PC-3 (cell line): ENCODE data around the gene NLRC4. TPM values are rescaled to one million over a fixed set of nuclear protein-coding genes. Genes with fewer than 3 reads are reported as not detected.

ENCODE experiments used
- ATAC-seq: fragments of 200-7000 bp; cut with Tn5 transposase; 2 replicates; pipeline ENCODE4 v1.9.1; 2020; ENCODE audit warnings: mild to moderate bottlenecking, moderate library complexity
- BruUV-seq: library from RNA; stranded (reverse); fragments of 400-500 nt; replicated peaks from 2 replicates; lab custom pipeline; 2021; lab: Mats Ljungman, UMichigan
- CTCF ChIA-PET: fragments of 300-600 bp; sonication (Branson Sonifier 250); formaldehyde crosslinking; loops from one replicate; lab custom pipeline; 2022; ENCODE audit warnings: antibody characterized with exemption; lab: Charles Lee
- POLR2A ChIA-PET: fragments of 300-600 bp; sonication (Branson Sonifier 250); formaldehyde crosslinking; loops from one replicate; lab custom pipeline; 2022; ENCODE audit warnings: antibody characterized with exemption; ENCODE audit not compliant: unreplicated experiment; lab: Charles Lee
- DNase-seq: peaks from one replicate; pipeline ENCODE4 v3.0.0-alpha.2; 2015
- H2AFZ ChIP-seq: fragments of 300-600 bp; sonication (generic); 2 replicates; pipeline ENCODE4 v1.6.0; 2016; ENCODE audit warnings: antibody characterized with exemption, low read length
- H3F3A ChIP-seq: fragments of 300-600 bp; sonication (generic); one replicate; pipeline ENCODE4 v1.6.0; 2017; ENCODE audit warnings: antibody characterized with exemption, low read length, control low read depth, mild to moderate bottlenecking; ENCODE audit not compliant: unreplicated experiment
- H3K27ac ChIP-seq: fragments of 300-600 bp; sonication (generic); 2 replicates; pipeline ENCODE4 v1.5.1; 2016; ENCODE audit warnings: mild to moderate bottlenecking, low read length
- H3K27me3 ChIP-seq: fragments of 300-600 bp; sonication (generic); 2 replicates; pipeline ENCODE4 v1.6.1; 2016; ENCODE audit warnings: low read length, mixed read lengths
- H3K36me3 ChIP-seq: fragments of 300-600 bp; sonication (generic); 2 replicates; pipeline ENCODE4 v1.6.1; 2016; ENCODE audit warnings: low read depth, mixed run types, low read length, mixed read lengths
- H3K4me1 ChIP-seq: fragments of 300-600 bp; sonication (generic); 2 replicates; pipeline ENCODE4 v1.5.1; 2016; ENCODE audit warnings: low read length; ENCODE audit not compliant: insufficient read depth
- H3K4me2 ChIP-seq: fragments of 300-600 bp; sonication (generic); 2 replicates; pipeline ENCODE4 v1.6.0; 2016; ENCODE audit warnings: low read length
- H3K4me3 ChIP-seq: fragments of 300-600 bp; sonication (generic); 2 replicates; pipeline ENCODE4 v1.5.1; 2016; ENCODE audit warnings: mild to moderate bottlenecking, low read length, mixed read lengths
- H3K79me2 ChIP-seq: fragments of 300-600 bp; sonication (generic); 2 replicates; pipeline ENCODE4 v1.6.1; 2017; ENCODE audit warnings: low read length, mixed read lengths
- H3K9ac ChIP-seq: fragments of 300-600 bp; sonication (generic); 2 replicates; pipeline ENCODE4 v1.6.0; 2016; ENCODE audit warnings: mild to moderate bottlenecking, low read length
- H3K9me2 ChIP-seq: fragments of 300-600 bp; sonication (generic); replicated peaks from 2 replicates; pipeline ENCODE4 v1.6.1; 2016; ENCODE audit warnings: mixed run types, low read length, mixed read lengths
- H3K9me3 ChIP-seq: fragments of 300-600 bp; sonication (generic); 2 replicates; pipeline ENCODE4 v1.6.1; 2016; ENCODE audit warnings: low read length, mixed read lengths
- H4K20me1 ChIP-seq: fragments of 300-600 bp; sonication (generic); 2 replicates; pipeline ENCODE4 v1.6.1; 2016; ENCODE audit warnings: low read length, mixed read lengths
- EZH2 ChIP-seq: fragments of 300-600 bp; sonication (generic); IDR thresholded peaks from one replicate; pipeline ENCODE4 v1.6.1; 2017; ENCODE audit warnings: antibody characterized with exemption, mild to moderate bottlenecking, low read length; ENCODE audit not compliant: unreplicated experiment
- EZH2phosphoT487 ChIP-seq: fragments of 300-600 bp; sonication (generic); IDR thresholded peaks from 2 replicates; pipeline ENCODE4 v1.6.1; 2018; ENCODE audit warnings: mild to moderate bottlenecking, antibody characterized with exemption, low read length, borderline replicate concordance
- intact Hi-C: fragments of 100-400 bp; cut with micrococcal nuclease; formaldehyde crosslinking; loops from 2 replicates; pipeline ENCODE4 v1.9.0; 2023
- total RNA-seq: library from RNA; depleted of rRNA; stranded (reverse); fragments of >200 nt; gene quantifications from 2 replicates; pipeline ENCODE4 v1.2.3, GENCODE V29; 2014
- TF ChIP-seq, protein P1 (sequence below): fragments of 300-600 bp; sonication (generic); conservative IDR thresholded peaks from 2 replicates; pipeline ENCODE4 v1.5.1; 2017; ENCODE audit warnings: antibody characterized with exemption, low read depth, mild to moderate bottlenecking, low read length

Gene NLRC4
- total RNA-seq, 1 experiment from 2014 or later: not detected

DNA sequence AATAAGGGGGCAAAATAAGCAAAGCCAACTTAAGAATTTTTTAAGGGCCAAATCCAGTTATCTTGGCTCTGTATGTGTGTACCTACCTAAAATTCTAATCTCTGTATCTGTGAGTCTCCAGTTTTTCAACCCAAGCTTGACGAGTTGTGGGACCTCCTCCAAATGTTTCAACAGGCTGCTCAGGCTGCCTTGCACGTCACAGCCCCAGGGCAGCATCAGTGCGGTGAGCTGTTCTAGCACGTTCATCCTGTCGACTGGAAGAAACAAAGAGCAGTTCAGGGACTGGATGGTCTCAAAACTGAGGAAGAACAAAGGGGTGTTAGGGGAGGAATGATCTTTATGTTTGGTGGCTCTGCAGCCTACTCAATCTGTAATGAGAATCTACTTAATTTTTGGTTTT lies 29.4 kb downstream of the NLRC4 start:
- no peak overlapping the region for H3K4me2 ChIP-seq

DNA sequence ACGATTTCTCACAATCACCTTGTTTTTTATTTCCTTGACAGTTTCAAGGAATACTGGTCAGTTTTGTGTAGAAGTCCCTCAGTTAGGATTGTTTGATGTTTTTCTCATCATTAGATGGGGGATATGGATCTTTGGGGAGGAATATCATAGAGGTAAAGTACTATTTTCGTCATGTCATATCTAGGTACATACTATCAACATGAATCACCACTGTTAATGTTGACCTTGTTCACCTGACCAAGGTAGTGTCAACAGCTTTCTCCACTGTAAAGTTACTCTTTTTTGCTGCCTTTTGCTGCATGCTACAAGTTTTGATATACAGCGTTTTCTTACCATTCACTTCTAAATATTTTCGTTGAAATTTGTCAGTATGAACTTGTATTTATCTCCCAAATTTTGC lies 32.7 kb downstream of the NLRC4 start:
- H3K27me3 ChIP-seq: no peaks in the 10 kb centered on the region
- H3K9ac ChIP-seq: no peak overlapping the region
- TF ChIP-seq, protein P1, sequence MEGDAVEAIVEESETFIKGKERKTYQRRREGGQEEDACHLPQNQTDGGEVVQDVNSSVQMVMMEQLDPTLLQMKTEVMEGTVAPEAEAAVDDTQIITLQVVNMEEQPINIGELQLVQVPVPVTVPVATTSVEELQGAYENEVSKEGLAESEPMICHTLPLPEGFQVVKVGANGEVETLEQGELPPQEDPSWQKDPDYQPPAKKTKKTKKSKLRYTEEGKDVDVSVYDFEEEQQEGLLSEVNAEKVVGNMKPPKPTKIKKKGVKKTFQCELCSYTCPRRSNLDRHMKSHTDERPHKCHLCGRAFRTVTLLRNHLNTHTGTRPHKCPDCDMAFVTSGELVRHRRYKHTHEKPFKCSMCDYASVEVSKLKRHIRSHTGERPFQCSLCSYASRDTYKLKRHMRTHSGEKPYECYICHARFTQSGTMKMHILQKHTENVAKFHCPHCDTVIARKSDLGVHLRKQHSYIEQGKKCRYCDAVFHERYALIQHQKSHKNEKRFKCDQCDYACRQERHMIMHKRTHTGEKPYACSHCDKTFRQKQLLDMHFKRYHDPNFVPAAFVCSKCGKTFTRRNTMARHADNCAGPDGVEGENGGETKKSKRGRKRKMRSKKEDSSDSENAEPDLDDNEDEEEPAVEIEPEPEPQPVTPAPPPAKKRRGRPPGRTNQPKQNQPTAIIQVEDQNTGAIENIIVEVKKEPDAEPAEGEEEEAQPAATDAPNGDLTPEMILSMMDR: no peak
- no peak for TF ChIP-seq EZH2
- TF ChIP-seq EZH2phosphoT487: no peak
- peak overlapping the region; percentile 41 for H3K4me2 ChIP-seq
- intact Hi-C loops: no loop called here
- DNase-seq (peak; percentile 56), ATAC-seq (peak; percentile 71)
- 0 out of 2 replicates have a peak overlapping the region, but pooled peaks have one; percentile 0 for H3K27ac ChIP-seq
- H3K36me3 ChIP-seq: no peaks in the 10 kb centered on the region
- no peaks in the 10 kb centered on the region for H3K79me2 ChIP-seq
- peaks cover 11% of the 10 kb centered on the region for H3K4me1 ChIP-seq
- CTCF ChIA-PET: no interaction called here
- POLR2A ChIA-PET: no interaction called here
- no peaks in the 10 kb centered on the region for H3K9me3 ChIP-seq
- no peak overlapping the region for H3K4me3 ChIP-seq
- no peaks in the 10 kb centered on the region for H3K9me2 ChIP-seq
- no TSS peak for BruUV-seq
- H2AFZ ChIP-seq: no peak overlapping the region
- no peaks in the 10 kb centered on the region for H3F3A ChIP-seq
- no peaks in the 10 kb centered on the region for H4K20me1 ChIP-seq

More for the DNA sequence above, 29.4 kb downstream of the NLRC4 start:
- no peak for DNase-seq
- ATAC-seq: no peak
- CTCF ChIA-PET: no interaction called here
- Histone ChIP-seq H3K9me2 (no peaks in the 10 kb centered on the region), H2AFZ (no peak overlapping the region), H3K36me3 (no peaks in the 10 kb centered on the region), H3K9me3 (no peaks in the 10 kb centered on the region), H3K4me1 (peaks cover 11% of the 10 kb centered on the region), H3K9ac (no peak overlapping the region), H3F3A (no peaks in the 10 kb centered on the region), H3K27me3 (no peaks in the 10 kb centered on the region), H3K4me3 (no peak overlapping the region), H3K79me2 (no peaks in the 10 kb centered on the region), H3K27ac (no peak overlapping the region), H4K20me1 (no peaks in the 10 kb centered on the region)
- TF ChIP-seq, protein P1: no peak
- TF ChIP-seq EZH2: no peak
- TF ChIP-seq EZH2phosphoT487: no peak
- POLR2A ChIA-PET: no interaction called here
- BruUV-seq: no TSS peak
- intact Hi-C loops: no loop called here

DNA sequence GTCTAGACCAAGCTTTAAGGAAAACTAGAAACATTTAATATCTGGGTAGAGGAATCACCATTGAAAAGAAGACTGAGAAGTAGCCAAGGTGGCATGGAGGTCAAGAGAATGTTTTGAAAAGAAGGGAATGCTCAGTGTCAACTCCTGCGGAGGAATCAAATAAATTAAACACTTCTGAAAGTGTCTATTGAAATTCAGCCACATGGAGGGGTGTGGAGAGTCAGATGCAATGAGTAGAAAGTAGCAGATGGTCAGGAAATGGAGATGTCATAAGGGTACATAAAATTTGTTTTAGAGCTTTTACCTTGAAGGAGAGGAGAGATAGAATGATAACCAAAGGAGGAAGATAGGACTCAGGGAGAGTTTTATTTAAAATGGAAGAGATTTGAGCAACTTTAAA lies 35.1 kb downstream of the NLRC4 start:
- ChIA-PET POLR2A (no interaction called here), CTCF (no interaction called here)
- Histone ChIP-seq H3K9me3 (no peaks in the 10 kb centered on the region), H3K27ac (no peak overlapping the region), H2AFZ (no peak overlapping the region), H3F3A (no peaks in the 10 kb centered on the region), H3K79me2 (no peaks in the 10 kb centered on the region), H3K4me2 (no peak overlapping the region), H3K9ac (no peak overlapping the region), H3K9me2 (no peaks in the 10 kb centered on the region), H3K27me3 (no peaks in the 10 kb centered on the region), H3K36me3 (no peaks in the 10 kb centered on the region; the same call in 1 of the 2 replicates), H4K20me1 (no peaks in the 10 kb centered on the region), H3K4me1 (peaks cover 11% of the 10 kb centered on the region), H3K4me3 (no peak overlapping the region)
- ATAC-seq (no peak), DNase-seq (no peak)
- TF ChIP-seq EZH2phosphoT487 (no peak), EZH2 (no peak)
- TF ChIP-seq, protein P1: no peak
- TSS peak; percentile 6 for BruUV-seq
- intact Hi-C loops: no loop called here
